GM12801 (cell line): ENCODE data around the gene TRIM44.

Experiments used
- TF ChIP-seq, protein P1 (sequence below): IDR thresholded peaks from one replicate; pipeline ENCODE4 v1.5.1; 2011; ENCODE audit warnings: control low read depth; ENCODE audit not compliant: insufficient read length; ENCODE audit errors: extremely low read depth

Gene TRIM44

DNA sequence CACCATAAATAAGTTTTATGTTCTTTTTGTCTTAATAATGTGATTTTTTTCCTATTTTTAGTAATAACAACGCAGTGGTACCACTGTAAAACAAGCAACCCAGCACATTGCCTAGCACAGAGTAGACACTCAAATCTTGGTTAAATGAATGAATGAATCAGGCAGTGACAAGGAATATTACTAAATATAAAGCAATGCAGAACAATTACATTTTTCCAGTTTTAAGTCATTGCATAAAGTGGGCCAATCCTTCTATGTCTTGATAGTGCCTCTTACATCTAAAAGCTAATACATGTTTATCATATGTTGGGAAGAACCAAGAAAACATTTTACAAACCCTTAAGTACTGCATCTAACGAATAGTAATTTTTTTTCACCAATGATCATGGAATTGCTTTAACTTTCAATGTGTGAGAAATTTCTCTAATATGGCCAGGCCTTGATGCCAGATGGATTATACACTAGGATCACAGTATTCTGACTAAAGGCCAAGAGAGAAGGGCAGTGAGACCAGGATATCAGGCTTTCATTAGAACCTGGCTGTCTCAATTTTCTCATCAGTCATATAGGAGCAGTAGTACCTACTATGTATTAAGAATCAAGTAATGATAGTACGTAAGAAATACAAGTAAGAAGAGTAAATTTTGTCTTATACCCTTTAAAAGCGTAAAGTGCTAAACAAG lies 88.5 kb downstream of the TRIM44 start:
- TF ChIP-seq, protein P1, sequence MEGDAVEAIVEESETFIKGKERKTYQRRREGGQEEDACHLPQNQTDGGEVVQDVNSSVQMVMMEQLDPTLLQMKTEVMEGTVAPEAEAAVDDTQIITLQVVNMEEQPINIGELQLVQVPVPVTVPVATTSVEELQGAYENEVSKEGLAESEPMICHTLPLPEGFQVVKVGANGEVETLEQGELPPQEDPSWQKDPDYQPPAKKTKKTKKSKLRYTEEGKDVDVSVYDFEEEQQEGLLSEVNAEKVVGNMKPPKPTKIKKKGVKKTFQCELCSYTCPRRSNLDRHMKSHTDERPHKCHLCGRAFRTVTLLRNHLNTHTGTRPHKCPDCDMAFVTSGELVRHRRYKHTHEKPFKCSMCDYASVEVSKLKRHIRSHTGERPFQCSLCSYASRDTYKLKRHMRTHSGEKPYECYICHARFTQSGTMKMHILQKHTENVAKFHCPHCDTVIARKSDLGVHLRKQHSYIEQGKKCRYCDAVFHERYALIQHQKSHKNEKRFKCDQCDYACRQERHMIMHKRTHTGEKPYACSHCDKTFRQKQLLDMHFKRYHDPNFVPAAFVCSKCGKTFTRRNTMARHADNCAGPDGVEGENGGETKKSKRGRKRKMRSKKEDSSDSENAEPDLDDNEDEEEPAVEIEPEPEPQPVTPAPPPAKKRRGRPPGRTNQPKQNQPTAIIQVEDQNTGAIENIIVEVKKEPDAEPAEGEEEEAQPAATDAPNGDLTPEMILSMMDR, result no peak

DNA sequence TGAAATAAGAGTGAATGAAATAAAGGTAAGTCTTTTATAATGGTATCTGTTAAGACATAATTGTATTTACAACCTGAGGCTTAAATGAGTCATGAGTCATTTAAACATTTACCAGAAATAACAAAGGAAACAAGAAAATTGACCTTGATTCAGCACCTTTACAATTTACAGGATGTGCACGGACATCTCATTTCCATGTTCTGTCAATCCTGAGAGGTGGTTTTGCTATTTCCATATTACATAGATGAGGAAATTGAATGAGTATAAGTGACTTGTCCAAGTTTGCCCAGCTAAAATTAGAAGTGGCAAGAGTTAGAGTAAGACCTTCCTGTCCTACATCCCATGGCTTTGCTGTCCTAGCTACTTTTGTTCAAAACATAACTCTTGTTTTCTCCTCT lies 89.1 kb downstream of the TRIM44 start:
- TF ChIP-seq, protein P1, result no peak

DNA sequence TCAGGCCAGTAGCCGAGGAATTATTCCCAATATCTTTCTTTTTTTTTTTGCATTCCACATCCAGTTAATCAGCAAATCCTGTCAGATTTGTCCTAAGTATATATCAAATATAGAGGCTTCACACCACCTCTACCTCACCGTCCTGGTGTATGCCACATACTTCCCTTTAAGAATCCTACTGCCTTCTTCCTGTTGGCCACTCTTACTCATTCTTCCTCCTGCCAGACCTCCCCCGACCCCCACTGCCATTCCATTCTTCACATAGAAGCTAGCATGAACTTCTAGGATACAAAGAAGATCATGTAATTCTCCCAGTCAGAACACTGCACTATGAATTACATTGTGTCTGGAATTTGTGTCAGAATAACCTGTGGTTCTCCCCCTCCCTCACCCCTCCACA lies 89.5 kb downstream of the TRIM44 start:
- TF ChIP-seq, protein P1, result no peak

DNA sequence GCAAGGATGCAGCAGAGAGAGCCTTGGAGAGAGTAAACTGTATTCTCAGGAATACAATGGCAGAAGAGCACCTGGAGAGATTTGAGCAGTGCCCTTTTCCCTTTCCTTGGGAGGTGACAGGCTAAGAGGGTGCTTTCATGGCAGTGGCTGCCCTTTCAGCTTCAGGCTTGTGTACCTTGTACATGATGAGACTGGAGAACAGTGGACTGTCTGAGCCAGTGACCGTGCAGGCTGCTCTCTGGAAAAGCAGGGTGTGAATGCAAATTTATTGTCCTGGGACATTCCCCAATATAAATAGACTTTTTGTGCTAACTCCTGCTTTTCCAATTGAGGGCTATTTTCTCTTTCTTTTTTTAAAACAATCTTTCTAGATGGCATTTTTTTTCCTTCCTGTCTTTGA lies 99.3 kb downstream of the TRIM44 start:
- TF ChIP-seq, protein P1, result no peak

DNA sequence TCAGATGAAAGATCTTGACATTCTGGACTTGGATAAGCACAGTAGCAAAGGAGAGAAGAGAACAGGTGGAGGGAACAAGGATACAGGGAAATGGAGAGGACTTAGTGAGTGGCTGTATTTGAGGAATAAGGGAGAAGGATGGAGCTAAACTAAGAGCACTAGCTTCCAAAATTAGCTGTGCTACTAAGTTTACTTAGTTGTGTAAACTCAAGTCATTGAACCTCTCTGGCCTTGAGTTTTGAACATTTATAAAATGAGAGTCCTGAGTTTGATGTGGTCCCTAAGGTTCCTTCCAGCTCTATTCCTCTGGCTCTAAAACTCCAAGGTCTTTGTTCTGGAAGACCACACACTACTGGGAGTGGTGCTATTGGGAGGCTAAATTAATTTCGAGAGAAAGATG lies 100.7 kb downstream of the TRIM44 start:
- TF ChIP-seq, protein P1, result no peak

DNA sequence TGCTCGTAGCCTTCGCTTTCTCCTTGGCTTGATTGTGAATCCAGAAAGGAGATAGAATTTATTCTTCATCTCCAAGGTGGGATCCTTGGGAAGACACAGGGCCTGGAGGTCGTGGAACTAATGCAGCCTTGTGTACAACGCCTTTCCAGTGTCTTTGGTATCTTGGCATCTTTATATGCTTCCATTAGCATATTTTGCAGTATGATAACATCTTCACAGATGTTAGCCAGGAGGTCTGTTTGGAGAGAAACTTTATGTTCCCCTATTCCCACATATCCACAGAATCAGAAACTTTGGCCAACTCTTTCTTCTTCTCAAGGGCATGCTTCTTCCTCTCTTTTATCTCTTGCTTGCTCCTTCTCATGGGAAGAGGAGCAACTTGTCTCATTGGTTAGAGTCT lies 101.2 kb downstream of the TRIM44 start:
- TF ChIP-seq, protein P1, result no peak

DNA sequence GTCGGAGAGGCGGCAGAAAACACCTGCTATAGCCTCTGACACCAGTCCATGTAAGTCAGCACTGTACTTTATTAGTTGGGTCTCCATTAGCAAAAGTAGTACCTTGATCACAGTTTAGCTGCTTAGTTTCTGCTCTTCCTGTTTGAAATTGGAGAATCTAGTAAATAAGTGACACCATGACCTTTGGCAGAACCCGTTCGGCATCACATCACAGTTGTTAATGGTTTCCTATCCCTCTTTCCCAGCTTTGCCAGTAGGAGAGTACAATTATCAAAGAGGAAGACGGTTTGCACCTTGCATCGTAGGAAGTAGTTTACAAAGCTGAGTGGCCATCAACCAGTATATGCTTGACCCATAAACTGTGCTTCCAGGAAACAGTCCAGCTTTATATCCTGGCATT lies 101.8 kb downstream of the TRIM44 start:
- TF ChIP-seq, protein P1, result no peak

DNA sequence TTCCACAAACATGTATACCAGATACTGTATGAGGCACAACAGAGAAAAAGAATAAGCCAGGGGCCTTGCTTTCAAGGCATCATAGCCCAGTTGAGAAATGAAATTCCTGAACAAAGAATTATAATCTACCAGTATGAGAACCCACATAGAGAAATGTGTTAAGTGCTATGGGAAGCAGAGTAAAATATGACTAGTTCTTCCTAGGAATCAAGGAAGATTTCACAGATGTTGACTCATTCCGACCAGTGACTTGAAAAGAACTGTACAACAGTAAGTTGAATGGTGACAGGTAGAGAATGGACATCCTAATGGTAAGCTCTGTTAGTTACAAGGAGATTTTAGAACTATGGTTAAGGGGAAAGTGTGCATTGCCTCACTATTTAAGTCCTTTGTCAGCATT lies 102.6 kb downstream of the TRIM44 start:
- TF ChIP-seq, protein P1, result no peak
